PFSK-1 (cell line): ENCODE results near the gene KRTAP9-9.

Experiments used
- FOXP2 ChIP-seq: optimal IDR thresholded peaks from 2 replicates; pipeline ENCODE3; 2011; ENCODE audit warnings: borderline replicate concordance, control low read depth, inconsistent platforms; ENCODE audit not compliant: insufficient read depth; ENCODE audit errors: extremely low read length, extremely low read depth
- POLR2AphosphoS5 ChIP-seq: IDR thresholded peaks from 2 replicates; pipeline ENCODE4 v1.6.1; 2012; ENCODE audit warnings: low read depth, mild to moderate bottlenecking, control low read depth, low read length, moderate library complexity
- SIN3A ChIP-seq: IDR thresholded peaks from 2 replicates; pipeline ENCODE4 v1.6.1; 2012; ENCODE audit warnings: mild to moderate bottlenecking, low read length, moderate library complexity, borderline replicate concordance; ENCODE audit not compliant: insufficient read depth
- TAF1 ChIP-seq: IDR thresholded peaks from 2 replicates; pipeline ENCODE4 v1.6.1; 2012; ENCODE audit warnings: low read length, control low read depth, borderline replicate concordance; ENCODE audit not compliant: insufficient read depth
- TF ChIP-seq, protein P1 (sequence below), 2 experiments: IDR thresholded peaks; 2 replicates each; pipeline versions ENCODE4 v1.6.1 to v1.8.0; 2011 to 2012; ENCODE audit warnings: low read depth in 2 of 2, low read length in 2 of 2, control low read depth in 1 of 2, inconsistent platforms in 1 of 2, mild to moderate bottlenecking in 1 of 2, moderate library complexity in 1 of 2; ENCODE audit not compliant: insufficient read depth in 1 of 2

DNA sequence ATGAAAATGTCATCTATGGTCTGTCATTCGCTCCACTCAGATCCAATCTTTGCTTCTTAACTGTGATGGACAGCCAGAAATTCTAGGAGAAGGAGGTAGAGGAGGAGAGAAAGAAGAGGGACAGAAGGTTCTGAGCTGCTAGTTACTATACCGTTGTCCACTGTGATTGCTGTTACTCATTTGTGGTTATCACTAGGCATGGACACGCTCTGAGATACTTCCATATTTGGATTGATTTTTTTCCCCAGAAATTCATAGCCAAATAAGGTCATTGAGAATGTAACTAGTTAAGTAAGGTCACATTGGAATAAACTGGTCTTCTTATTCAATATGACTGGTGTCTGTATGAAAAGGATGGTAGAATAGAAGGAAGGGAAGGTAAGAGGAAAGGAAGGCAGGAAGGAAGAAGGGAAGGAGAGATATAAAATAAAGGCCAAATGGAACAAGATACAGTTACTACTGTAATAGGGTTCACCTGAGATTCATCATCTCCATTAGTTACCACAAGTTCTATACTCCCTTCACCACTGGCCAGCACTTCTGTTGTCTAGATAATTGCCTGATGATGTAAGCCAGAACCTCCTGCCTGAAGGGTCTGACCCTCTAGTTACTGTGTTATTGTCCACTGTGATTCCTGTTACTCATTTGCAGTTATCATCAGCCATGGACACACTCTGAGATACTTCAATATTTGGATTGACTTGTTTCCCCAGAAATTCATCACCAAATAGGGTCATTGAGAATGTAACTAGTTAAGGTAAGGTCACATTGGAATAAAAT is 23.2 kb downstream of the KRTAP9-9 start:
- no peak for TF ChIP-seq POLR2AphosphoS5
- TF ChIP-seq, protein P1, sequence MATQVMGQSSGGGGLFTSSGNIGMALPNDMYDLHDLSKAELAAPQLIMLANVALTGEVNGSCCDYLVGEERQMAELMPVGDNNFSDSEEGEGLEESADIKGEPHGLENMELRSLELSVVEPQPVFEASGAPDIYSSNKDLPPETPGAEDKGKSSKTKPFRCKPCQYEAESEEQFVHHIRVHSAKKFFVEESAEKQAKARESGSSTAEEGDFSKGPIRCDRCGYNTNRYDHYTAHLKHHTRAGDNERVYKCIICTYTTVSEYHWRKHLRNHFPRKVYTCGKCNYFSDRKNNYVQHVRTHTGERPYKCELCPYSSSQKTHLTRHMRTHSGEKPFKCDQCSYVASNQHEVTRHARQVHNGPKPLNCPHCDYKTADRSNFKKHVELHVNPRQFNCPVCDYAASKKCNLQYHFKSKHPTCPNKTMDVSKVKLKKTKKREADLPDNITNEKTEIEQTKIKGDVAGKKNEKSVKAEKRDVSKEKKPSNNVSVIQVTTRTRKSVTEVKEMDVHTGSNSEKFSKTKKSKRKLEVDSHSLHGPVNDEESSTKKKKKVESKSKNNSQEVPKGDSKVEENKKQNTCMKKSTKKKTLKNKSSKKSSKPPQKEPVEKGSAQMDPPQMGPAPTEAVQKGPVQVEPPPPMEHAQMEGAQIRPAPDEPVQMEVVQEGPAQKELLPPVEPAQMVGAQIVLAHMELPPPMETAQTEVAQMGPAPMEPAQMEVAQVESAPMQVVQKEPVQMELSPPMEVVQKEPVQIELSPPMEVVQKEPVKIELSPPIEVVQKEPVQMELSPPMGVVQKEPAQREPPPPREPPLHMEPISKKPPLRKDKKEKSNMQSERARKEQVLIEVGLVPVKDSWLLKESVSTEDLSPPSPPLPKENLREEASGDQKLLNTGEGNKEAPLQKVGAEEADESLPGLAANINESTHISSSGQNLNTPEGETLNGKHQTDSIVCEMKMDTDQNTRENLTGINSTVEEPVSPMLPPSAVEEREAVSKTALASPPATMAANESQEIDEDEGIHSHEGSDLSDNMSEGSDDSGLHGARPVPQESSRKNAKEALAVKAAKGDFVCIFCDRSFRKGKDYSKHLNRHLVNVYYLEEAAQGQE (IDR thresholded peaks at IDR 0.05; ENCODE audit: insufficient read depth in 1 of 2, low read depth in 2 of 2, low read length in 2 of 2), result no peak
- no peak for TF ChIP-seq SIN3A
- no peak for TF ChIP-seq TAF1
- no peak for TF ChIP-seq FOXP2
